Lower leg skin (tissue), 4 donors: ENCODE measurements around the gene PCYT2. TPM values are rescaled to one million over a fixed set of nuclear protein-coding genes. Genes with fewer than 3 reads are reported as not detected.

Source experiments
- DNase-seq, 2 donors: peaks; one replicate each; pipeline ENCODE4 v3.0.0-alpha.2; 2019; ENCODE audit warnings: low spot score in 2 of 2
- H3K4me3 ChIP-seq: fragments of 200-600 bp; sonication (generic); 2 replicates; pipeline ENCODE4 v1.5.1; 2017; ENCODE audit warnings: mild to moderate bottlenecking, low read depth; ENCODE audit not compliant: poor library complexity, severe bottlenecking
- CTCF ChIP-seq, 3 donors: fragments of 450-650 bp; IDR thresholded peaks; one replicate each; pipeline ENCODE4 v1.5.1; 2016; ENCODE audit warnings: antibody characterized with exemption in 3 of 3, mild to moderate bottlenecking in 3 of 3, moderate library complexity in 2 of 3
- POLR2A ChIP-seq, 2 donors: fragments of 450-650 bp; IDR thresholded peaks; one replicate each; pipeline ENCODE4 v1.6.1; 2016 to 2017; ENCODE audit warnings: antibody characterized with exemption in 2 of 2, mild to moderate bottlenecking in 1 of 2, moderate library complexity in 1 of 2
- WGBS, 2 donors: methylation state at CpG; one replicate each; pipeline ENCODE4 v1.1.5; 2018; 5-methylcytosine and 5-hydroxymethylcytosine counted together
- intact Hi-C: fragments of 100-400 bp; cut with DNase I; formaldehyde crosslinking; loops from one replicate; pipeline ENCODE4 v1.15.0; 2023; ENCODE audit warnings: low total_unique reads
- total RNA-seq, 4 donors: library from RNA; depleted of rRNA; stranded (reverse); fragments of >200 nt; gene quantifications; one replicate each; pipeline ENCODE4 v1.1.0, GENCODE V29; 2016

Gene PCYT2
- total RNA-seq, 4 donors from 2014 or later, result 16.2 to 37.0 (median 25.3) TPM

DNA sequence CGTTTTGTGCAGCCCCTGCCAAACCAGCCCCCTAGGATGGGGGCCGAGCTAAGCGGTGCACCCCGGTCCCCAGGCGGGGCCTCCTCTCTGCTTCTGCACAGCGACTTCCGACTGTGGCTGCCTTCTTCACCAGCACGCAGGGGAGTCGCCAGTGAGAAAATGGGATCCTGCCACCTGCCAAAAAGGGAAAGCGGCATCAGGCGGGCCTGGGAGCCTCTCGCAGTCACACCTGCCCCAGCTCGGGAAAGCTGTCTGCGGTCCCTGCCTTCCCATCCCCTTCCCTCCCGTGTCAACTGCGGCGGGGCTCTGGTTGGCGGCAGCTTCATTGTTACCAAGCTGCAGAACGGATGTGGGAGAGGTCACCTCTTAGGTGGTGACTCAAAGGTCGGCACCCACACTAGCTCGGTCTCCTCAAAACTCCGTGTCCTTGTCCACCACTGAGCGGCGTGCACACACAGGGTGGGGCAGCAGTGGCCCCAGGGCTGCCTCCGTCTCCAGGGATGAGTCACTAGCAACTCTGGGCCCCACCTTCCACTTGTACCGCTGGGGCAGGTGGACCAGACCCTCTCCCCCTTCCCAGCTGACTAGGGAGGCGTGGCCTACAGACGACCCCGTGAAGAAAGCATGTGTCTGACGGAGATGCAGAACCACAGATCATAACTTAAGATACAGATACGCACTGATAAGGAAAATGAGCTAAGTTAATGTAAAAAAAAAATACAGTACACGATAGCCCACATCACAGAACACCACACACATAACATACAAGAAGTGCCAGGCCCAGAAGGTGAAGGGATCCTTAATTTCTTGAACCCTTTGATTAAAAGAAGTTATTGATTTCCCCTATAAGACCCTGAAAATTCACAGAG is 1.5 kb upstream of the PCYT2 start:
- H3K4me3 ChIP-seq, result no peak overlapping the region
- WGBS, 2 donors, result 78% methylated on average over 27 to 30 of the region's 32 CpGs
- intact Hi-C loops, result no loop called here
- no peak for TF ChIP-seq CTCF (IDR thresholded peaks at IDR 0.05)
- TF ChIP-seq POLR2A (IDR thresholded peaks at IDR 0.05), result no peak
- DNase-seq, result no peak

DNA sequence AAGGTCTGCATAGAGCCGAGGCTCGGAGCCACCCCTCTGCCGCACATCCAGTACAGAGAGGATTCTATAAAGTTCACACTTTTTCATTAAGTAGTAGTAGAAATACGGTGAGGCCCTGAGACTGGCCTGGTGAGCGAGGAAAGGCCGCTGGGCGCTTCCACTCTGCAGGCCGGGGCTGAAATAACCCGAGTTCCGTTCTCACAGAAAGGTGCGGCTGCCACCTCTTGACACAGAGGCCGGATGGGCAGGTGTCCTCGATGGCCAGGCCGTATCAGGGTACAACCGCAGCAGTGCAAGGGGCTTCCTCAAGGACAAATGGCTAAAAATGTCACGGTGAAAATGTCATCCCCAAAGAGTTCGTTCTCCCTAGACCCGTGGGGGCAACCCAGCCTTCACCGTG is 770 bp upstream of the PCYT2 start:
- TF ChIP-seq CTCF (IDR thresholded peaks at IDR 0.05), result no peak
- TF ChIP-seq POLR2A (IDR thresholded peaks at IDR 0.05), result no peak
- WGBS, 2 donors, result 85 to 92% methylated on average over 19 of the region's 19 CpGs
- H3K4me3 ChIP-seq, result no peak overlapping the region
- intact Hi-C loops, result no loop called here
- DNase-seq, result no peak

DNA sequence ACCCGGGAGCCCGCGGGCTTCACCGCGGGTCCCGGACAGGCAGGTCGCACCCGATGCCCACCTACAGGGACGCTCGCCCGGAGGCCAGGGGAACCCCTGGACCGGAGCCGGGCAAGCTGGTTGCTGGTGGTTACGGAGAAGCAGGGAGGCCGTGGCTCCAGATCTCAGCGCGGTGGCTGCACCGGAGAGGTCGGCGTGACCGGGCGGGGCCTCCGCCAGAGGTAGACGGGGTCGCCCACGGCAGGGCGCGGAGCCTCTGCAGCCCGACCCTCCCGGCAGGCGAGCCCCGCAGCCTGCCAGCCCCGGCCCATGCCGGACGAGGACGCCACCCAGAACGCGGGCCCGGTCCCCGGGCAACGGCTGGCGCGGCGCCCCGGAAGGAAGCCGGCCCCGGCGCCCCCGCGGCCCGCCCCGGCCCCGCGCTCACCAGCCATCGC is 341 bp downstream of the PCYT2 start:
- H3K4me3 ChIP-seq, result peak overlapping the region; percentile 60
- intact Hi-C loops, result no loop called here
- TF ChIP-seq CTCF (IDR thresholded peaks at IDR 0.05), result no peak
- TF ChIP-seq POLR2A (IDR thresholded peaks at IDR 0.05), result no peak
- WGBS, 2 donors, result 0% methylated on average over 19 to 23 of the region's 55 CpGs
- DNase-seq, result no peak

- WGBS, 2 donors, result 38 to 42% methylated on average over 23 of the region's 23 CpGs
- DNase-seq, result no peak
- peak overlapping the region; percentile 60 for H3K4me3 ChIP-seq
- TF ChIP-seq POLR2A (IDR thresholded peaks at IDR 0.05) (no peak), CTCF (IDR thresholded peaks at IDR 0.05) (no peak)
- intact Hi-C loops, result no loop called here
Measured at GRCh38 chr17:81909966-81910839, 996 bp downstream of the PCYT2 start.

DNA sequence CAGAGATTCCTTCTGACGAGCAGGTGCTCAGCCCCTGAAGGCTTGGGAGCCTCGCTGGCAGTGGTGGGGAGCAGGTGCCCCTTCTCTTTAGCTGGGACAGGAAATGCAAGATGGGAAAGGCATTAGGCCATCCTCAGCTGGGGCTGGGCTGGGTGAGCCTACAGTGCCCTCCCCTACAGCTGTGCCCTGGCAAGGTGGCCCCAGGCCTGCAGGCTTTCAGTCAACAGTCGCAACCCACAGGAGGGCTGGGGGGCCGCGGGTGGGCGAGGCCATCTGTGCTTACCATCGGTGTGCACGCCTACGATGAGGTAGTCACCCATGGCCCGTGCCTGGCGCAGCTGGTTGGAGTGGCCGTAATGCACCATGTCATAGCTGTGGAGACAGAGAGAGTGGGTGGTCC is 2.0 kb downstream of the PCYT2 start:
- intact Hi-C loops, result no loop called here
- TF ChIP-seq POLR2A (IDR thresholded peaks at IDR 0.05) (no peak), CTCF (IDR thresholded peaks at IDR 0.05) (no peak)
- H3K4me3 ChIP-seq, result no peak overlapping the region
- 89 to 98% methylated on average over 7 to 12 of the region's 12 CpGs for WGBS, 2 donors
- no peak for DNase-seq
